ENCODE measurements around the gene CINP. TPM values are rescaled to one million over a fixed set of nuclear protein-coding genes. Genes with fewer than 3 reads are reported as not detected.

The CINP gene
- total and polyA plus RNA-seq, 2 of the 13 experiments (the other 11 are each of a cell fraction or from before 2014, with no cell fraction given), result 32.8 to 42.8 TPM

DNA sequence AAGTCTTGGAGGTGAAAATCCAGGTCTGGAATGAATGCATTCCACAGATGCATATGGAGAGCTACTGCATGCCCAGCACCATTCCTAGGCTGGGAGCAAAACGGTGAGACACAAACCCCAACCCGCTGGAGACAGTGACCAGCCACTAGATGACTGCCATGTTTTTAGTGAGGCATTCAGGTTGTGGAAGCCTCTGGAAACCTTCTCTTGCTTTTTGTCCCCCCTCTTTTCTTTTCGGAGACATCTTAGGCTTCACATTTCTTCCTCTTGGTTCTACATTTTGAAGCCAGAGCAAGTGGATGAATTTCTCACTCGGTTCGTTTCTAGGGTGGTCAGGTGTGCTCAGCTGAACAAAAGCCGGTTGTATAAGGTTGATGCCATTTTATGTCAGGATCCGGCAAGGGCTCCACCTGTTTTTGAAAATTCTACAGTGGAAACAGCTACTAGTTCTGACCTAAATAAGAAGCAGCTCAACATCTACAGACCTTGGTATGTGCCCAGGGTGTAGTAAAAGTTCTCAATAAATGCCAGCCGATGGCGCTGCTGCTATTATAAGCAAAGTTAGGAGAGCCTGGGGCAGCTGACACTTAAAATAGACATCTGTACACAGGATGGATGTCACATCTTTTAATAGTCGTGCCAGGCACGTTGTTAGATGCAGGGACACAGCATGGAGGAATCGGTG, 45.0 kb downstream of the CINP start (continued):
- TF ChIP-seq ERF (CRISPR knock-in tag; IDR thresholded peaks at IDR 0.05) (no peak), ARID2 (CRISPR knock-in tag; IDR thresholded peaks at IDR 0.05; ENCODE audit: borderline replicate concordance) (no peak), TOE1 (CRISPR knock-in tag; IDR thresholded peaks at IDR 0.05) (no peak), FOXA3 (CRISPR knock-in tag; IDR thresholded peaks at IDR 0.05) (peak; percentile 41; the same call in 1 of the 2 replicates), ZFP41 (CRISPR knock-in tag; IDR thresholded peaks at IDR 0.05; ENCODE audit: borderline replicate concordance) (no peak), MEIS1 (CRISPR knock-in tag; IDR thresholded peaks at IDR 0.05; ENCODE audit: borderline replicate concordance) (no peak), ZNF501 (CRISPR knock-in tag; IDR thresholded peaks at IDR 0.05) (no peak), ZNF782 (CRISPR knock-in tag; IDR thresholded peaks at IDR 0.05; ENCODE audit: borderline replicate concordance) (no peak), AKAP8 (CRISPR knock-in tag; IDR thresholded peaks at IDR 0.05) (no peak), ZBTB38 (CRISPR knock-in tag; IDR thresholded peaks at IDR 0.05) (no peak), HNRNPL (IDR thresholded peaks at IDR 0.05; ENCODE audit: low read depth, low read length) (no peak), TFE3 (CRISPR knock-in tag; IDR thresholded peaks at IDR 0.05) (0 out of 2 replicates have a peak, but pooled peaks have one; percentile 15), GATA4 (IDR thresholded peaks at IDR 0.05; ENCODE audit: borderline replicate concordance, low read depth) (no peak), ZFAT (CRISPR knock-in tag; conservative IDR thresholded peaks at IDR 0.05) (no peak), ATAD3A (CRISPR knock-in tag; IDR thresholded peaks at IDR 0.05) (no peak), TCF7 (IDR thresholded peaks at IDR 0.05; ENCODE audit: low read depth) (no peak), FOXO1 (CRISPR knock-in tag; IDR thresholded peaks at IDR 0.05) (no peak), TGIF2 (CRISPR knock-in tag; IDR thresholded peaks at IDR 0.05) (peak; percentile 9; the same call in 1 of the 2 replicates), NFKB2 (CRISPR knock-in tag; IDR thresholded peaks at IDR 0.05; ENCODE audit: borderline replicate concordance) (no peak), SNRNP70 (IDR thresholded peaks at IDR 0.05; ENCODE audit: low read depth, low read length) (no peak), ZNF207 (IDR thresholded peaks at IDR 0.05; ENCODE audit: borderline replicate concordance) (no peak), ATF4 (CRISPR knock-in tag; IDR thresholded peaks at IDR 0.05) (no peak), FOXJ3 (CRISPR knock-in tag; IDR thresholded peaks at IDR 0.05; ENCODE audit: borderline replicate concordance) (no peak), TMF1 (CRISPR knock-in tag; IDR thresholded peaks at IDR 0.05; ENCODE audit: low read depth) (no peak), NRL (CRISPR knock-in tag; IDR thresholded peaks at IDR 0.05; ENCODE audit: borderline replicate concordance) (no peak)
- TF ChIP-seq, protein P1, sequence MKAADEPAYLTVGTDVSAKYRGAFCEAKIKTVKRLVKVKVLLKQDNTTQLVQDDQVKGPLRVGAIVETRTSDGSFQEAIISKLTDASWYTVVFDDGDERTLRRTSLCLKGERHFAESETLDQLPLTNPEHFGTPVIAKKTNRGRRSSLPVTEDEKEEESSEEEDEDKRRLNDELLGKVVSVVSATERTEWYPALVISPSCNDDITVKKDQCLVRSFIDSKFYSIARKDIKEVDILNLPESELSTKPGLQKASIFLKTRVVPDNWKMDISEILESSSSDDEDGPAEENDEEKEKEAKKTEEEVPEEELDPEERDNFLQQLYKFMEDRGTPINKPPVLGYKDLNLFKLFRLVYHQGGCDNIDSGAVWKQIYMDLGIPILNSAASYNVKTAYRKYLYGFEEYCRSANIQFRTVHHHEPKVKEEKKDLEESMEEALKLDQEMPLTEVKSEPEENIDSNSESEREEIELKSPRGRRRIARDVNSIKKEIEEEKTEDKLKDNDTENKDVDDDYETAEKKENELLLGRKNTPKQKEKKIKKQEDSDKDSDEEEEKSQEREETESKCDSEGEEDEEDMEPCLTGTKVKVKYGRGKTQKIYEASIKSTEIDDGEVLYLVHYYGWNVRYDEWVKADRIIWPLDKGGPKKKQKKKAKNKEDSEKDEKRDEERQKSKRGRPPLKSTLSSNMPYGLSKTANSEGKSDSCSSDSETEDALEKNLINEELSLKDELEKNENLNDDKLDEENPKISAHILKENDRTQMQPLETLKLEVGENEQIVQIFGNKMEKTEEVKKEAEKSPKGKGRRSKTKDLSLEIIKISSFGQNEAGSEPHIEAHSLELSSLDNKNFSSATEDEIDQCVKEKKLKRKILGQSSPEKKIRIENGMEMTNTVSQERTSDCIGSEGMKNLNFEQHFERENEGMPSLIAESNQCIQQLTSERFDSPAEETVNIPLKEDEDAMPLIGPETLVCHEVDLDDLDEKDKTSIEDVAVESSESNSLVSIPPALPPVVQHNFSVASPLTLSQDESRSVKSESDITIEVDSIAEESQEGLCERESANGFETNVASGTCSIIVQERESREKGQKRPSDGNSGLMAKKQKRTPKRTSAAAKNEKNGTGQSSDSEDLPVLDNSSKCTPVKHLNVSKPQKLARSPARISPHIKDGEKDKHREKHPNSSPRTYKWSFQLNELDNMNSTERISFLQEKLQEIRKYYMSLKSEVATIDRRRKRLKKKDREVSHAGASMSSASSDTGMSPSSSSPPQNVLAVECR (CRISPR knock-in tag; IDR thresholded peaks at IDR 0.05; ENCODE audit: borderline replicate concordance), result no peak
